NCI-H1417 (cell line): Measurements from ENCODE around the gene ASTL.

ENCODE experiments used
- DNase-seq, 3 experiments: peaks; one replicate each; lab custom pipeline; 2025; lab: John Stamatoyannopoulos, UW

Gene ASTL

GRCh38 chr2:96083064-96083939 is 55.0 kb downstream of the ASTL start:
- DNase-seq, result no peak

- DNase-seq, result no peak
Observed at GRCh38 chr2:96082211-96083063, 55.9 kb downstream of the ASTL start.

GRCh38 chr2:96081042-96081441 is 57.3 kb downstream of the ASTL start:
- DNase-seq, result no peak

- DNase-seq, result no peak
Observed at GRCh38 chr2:96075199-96075771, 63.0 kb downstream of the ASTL start.

- DNase-seq, result no peak
Observed at GRCh38 chr2:96074156-96074555, 64.1 kb downstream of the ASTL start.

GRCh38 chr2:96073170-96073775 is 65.0 kb downstream of the ASTL start:
- DNase-seq, result no peak
